Transverse colon (tissue), 3 donors: ENCODE measurements around the gene TGFB2.

Source experiments
- CTCF ChIP-seq, 5 experiments: fragments of 200-600 bp in 3 of 5; fragments of 450-650 bp in 2 of 5; sonication (generic) in 3 of 5; IDR thresholded peaks; 1 replicate in 2 of 5; 2 replicates in 3 of 5; pipeline ENCODE4 v1.5.1; 2016 to 2017; ENCODE audit warnings: antibody characterized with exemption in 5 of 5, inconsistent platforms in 3 of 5, mild to moderate bottlenecking in 2 of 5, moderate library complexity in 1 of 5
- POLR2A ChIP-seq: fragments of 450-650 bp; IDR thresholded peaks from one replicate; pipeline ENCODE4 v1.6.1; 2016; ENCODE audit warnings: antibody characterized with exemption, mild to moderate bottlenecking, moderate library complexity

DNA sequence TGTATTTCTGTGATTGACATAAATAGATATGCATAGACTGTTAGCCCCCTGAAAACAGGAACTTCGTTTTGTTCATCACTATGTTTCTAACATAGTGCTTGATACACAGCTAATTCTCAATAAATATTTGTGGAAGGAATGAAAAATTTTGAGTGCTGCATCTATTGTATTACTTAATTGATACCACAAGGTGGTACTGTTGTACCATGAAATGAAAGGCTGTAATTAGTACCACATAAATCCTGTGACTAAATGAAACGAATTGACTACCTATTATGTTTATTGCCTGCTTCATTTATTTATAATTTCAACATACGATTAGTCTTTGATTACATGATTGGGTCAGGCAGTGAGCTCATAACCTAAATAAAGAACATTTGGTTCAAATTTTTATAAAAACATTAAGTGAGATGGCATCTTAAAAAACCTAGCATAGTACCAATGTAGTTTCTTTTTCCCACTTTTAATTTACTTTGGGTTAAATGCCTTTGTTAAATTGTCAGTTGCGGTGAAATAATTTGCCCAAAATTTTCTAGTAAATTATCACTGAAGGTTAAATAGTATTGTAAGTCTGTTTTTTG, 15.0 kb upstream of the TGFB2 start:
- peak; percentile 47 to 58 (median 57) for TF ChIP-seq CTCF (IDR thresholded peaks at IDR 0.05)
- TF ChIP-seq POLR2A = no peak
